Measurements from ENCODE around the gene CAMK1G.

Gene CAMK1G

DNA sequence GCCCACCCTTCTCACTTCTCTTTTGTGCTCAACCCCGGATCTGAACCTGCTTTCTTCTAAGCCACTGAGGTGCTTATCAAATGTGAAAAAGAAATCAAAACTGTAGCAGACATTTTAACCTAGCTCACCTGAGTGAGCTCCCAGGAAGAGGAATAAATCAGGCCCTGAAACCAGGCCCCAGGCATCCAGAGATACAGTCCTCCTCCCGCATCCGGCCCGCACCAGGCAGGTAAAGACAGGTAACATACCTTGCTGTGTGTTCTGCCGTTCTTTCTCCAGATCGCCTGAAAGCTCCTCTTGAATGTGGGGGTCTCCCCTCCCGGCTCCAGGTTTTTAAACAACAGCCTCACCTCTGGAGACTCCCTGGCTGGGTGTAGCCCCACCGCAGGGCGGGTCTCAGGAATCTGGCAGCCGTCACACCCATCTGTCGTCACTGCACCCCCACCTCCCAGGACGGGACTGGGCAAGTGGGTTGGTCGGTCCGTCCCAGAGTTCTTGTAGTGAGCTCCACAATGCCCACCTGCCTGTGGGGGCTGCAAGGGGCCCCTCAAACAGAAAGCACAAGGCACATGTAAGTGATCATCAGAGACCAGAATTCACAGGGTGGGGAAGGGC, 68.7 kb downstream of the CAMK1G start, which contains the start of gene LAMB3:
LAMB3 (minus strand) TSS at position 305 of the 615 bp plus-strand sequence. CDS start 1,481 bp downstream, outside the sequence.
- Histone ChIP-seq H3K27ac (peak within 1 kb of the TSS in 1 of 2 donors; percentile 59), H3K4me3 (no peak within 1 kb of the TSS)
- no peak for TF ChIP-seq CTCF (IDR thresholded peaks at IDR 0.05)
- DNase-seq (ENCODE audit: low spot score): no peak

- H3K27ac ChIP-seq: peak overlapping the region in 1 of 2 donors; percentile 43
- DNase-seq (ENCODE audit: low spot score): no peak
- TF ChIP-seq CTCF (IDR thresholded peaks at IDR 0.05): no peak
These were observed 69.4 kb downstream of the CAMK1G start for GRCh38 chr1:209652873-209653401.

DNA sequence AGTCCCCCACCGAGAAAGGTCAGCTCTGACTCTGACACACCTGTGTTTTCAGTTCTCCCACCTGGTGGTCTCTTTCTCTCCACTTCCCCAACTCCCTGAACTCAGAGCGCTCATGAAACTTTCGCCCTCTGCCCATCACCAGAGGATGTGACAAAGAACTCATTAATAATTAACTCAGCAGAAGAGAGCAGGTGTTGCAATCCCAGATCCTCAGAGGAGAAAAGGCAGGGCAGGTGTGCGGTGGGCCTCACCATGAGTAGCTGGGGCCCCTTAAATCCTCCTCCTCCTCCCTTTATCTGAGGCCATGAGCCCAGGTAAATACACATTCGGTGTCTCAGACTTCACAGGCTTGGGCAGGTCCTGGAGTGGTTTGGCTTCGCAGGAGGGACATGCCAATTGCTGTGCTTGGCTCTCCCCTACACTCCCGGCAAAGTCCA, 70.4 kb downstream of the CAMK1G start:
- TF ChIP-seq CTCF (IDR thresholded peaks at IDR 0.05): no peak
- Histone ChIP-seq H3K4me3 (no peak overlapping the region), H3K27ac (no peak overlapping the region)
- no peak for DNase-seq (ENCODE audit: low spot score)

More at GRCh38 chr1:209652873-209653401, 69.4 kb downstream of the CAMK1G start:
- no peak overlapping the region for H3K4me3 ChIP-seq

GRCh38 chr1:209655411-209656231, 72.1 kb downstream of the CAMK1G start:
- DNase-seq (ENCODE audit: low spot score): no peak
- no peak overlapping the region for H3K27ac ChIP-seq
- H3K4me3 ChIP-seq: no peak overlapping the region
- no peak for TF ChIP-seq CTCF (IDR thresholded peaks at IDR 0.05)

GRCh38 chr1:209657140-209657879, 73.8 kb downstream of the CAMK1G start:
- no peak overlapping the region for H3K27ac ChIP-seq
- TF ChIP-seq CTCF (IDR thresholded peaks at IDR 0.05): no peak
- peak; percentile 47 for DNase-seq (ENCODE audit: low spot score)
- no peak overlapping the region for H3K4me3 ChIP-seq

GRCh38 chr1:209657918-209658317, 74.4 kb downstream of the CAMK1G start:
- TF ChIP-seq CTCF (IDR thresholded peaks at IDR 0.05): no peak
- Histone ChIP-seq H3K27ac (no peak overlapping the region), H3K4me3 (no peak overlapping the region)
- peak; percentile 24 for DNase-seq (ENCODE audit: low spot score)

Measured in coronary artery (tissue), 2 donors.